ENCODE results near the gene SPATA21. TPM values are rescaled to one million over a fixed set of nuclear protein-coding genes. Genes with fewer than 3 reads are reported as not detected.

SPATA21 gene
- total RNA-seq, 1 donor from 2014 or later: not detected

DNA sequence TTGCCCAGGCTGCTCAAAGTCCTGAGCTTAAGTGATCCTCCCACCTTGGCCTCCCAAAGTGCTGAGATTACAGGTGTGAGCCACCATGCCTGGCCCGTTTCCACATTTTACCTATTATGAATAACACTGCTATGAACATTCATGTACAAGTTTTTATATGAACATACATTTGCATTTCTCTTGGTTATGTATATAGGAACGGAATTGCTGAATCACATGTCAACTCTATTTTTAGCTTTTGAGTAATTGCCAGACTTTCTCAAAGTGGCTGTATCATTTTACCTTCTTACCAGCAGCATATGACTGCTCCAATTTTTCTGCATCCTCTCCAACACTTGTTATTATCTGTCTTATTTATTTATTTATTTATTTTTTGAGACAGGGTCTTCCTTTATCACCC lies 2.7 kb downstream of the SPATA21 start:
- Mint-ChIP-seq H3K9me3 (ENCODE audit: low read depth) (no peaks in the 10 kb centered on the region), H3K4me3 (ENCODE audit: low read depth) (no peak overlapping the region), H3K4me1 (ENCODE audit: low read depth) (no peaks in the 10 kb centered on the region), H3K27ac (no peak overlapping the region), H3K27me3 (peaks cover 11% of the 10 kb centered on the region), H3K36me3 (ENCODE audit: insufficient read depth) (no peaks in the 10 kb centered on the region)
- no peak for TF ChIP-seq CTCF (IDR thresholded peaks at IDR 0.05; ENCODE audit: unreplicated experiment)
- DNase-seq (ENCODE audit: low spot score, unreplicated experiment): no peak

DNA sequence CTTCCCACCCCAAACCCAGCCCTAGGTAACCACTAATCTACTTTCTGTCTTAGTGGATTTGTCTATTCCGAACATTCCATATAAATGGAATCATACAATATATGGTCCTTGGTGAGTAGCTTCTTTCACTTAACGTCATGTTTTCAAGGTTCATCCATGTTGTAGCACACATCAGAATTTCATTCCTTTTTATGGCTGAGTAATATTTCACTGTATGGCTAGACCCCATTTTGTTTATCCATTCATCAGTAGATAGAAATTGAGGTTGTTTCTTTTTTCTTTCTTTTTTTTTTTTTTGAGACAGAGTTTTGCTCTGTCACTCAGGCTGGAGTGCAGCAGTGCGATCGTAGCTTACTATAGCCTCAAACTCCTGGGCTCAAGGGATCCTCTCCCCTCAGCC lies 3.2 kb downstream of the SPATA21 start:
- no peak for TF ChIP-seq CTCF (IDR thresholded peaks at IDR 0.05; ENCODE audit: unreplicated experiment)
- Mint-ChIP-seq H3K27ac (no peak overlapping the region), H3K4me3 (ENCODE audit: low read depth) (no peak overlapping the region), H3K9me3 (ENCODE audit: low read depth) (no peaks in the 10 kb centered on the region), H3K27me3 (peaks cover 11% of the 10 kb centered on the region), H3K36me3 (ENCODE audit: insufficient read depth) (no peaks in the 10 kb centered on the region), H3K4me1 (ENCODE audit: low read depth) (no peaks in the 10 kb centered on the region)
- DNase-seq (ENCODE audit: low spot score, unreplicated experiment): no peak

DNA sequence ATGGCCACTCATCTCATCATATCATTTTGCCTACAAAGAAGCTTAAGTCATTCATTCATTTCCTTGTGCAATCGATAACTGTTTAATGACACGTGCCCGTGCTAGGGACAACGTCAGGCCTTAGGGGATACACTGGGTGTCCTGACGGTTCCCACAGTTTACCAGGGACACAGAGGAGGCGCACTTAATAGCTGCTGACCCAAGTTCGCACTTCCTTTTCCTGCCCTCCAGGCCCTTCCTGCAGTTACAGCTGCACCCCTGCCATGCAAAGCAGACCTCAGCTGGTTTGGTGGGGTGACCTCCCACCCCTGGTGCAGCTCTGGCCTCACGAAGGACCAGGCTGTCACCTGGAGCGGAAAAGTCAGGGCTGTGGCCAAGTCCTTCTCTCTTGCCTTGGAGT lies 4.2 kb downstream of the SPATA21 start:
- TF ChIP-seq CTCF (IDR thresholded peaks at IDR 0.05; ENCODE audit: unreplicated experiment): no peak
- Mint-ChIP-seq H3K36me3 (ENCODE audit: insufficient read depth) (no peaks in the 10 kb centered on the region), H3K27me3 (peaks cover 11% of the 10 kb centered on the region), H3K9me3 (ENCODE audit: low read depth) (no peaks in the 10 kb centered on the region), H3K4me3 (ENCODE audit: low read depth) (no peak overlapping the region), H3K27ac (no peak overlapping the region), H3K4me1 (ENCODE audit: low read depth) (no peaks in the 10 kb centered on the region)
- DNase-seq (ENCODE audit: low spot score, unreplicated experiment): no peak

DNA sequence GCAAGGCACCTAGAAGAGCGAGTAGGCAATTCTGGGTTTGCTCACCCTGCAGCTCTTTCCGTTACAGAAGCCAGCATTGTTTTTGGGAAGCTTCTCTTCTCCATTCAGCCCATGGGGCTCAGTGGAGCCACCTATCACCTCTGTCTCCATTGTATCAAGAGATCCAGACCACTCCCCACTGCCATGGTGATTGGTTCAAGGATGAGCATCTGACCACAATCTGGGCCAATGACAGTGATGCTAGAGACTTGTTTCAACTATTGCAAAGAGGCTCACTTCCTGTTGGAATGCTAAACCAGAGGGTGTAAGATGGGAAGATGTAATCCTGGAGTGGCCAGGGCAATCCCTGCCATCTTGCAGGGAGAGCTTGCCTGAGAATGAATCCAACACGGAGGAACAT lies 6.6 kb downstream of the SPATA21 start:
- Mint-ChIP-seq H3K4me1 (ENCODE audit: low read depth) (no peaks in the 10 kb centered on the region), H3K27ac (no peak overlapping the region), H3K27me3 (peaks cover 11% of the 10 kb centered on the region), H3K4me3 (ENCODE audit: low read depth) (no peak overlapping the region), H3K36me3 (ENCODE audit: insufficient read depth) (no peaks in the 10 kb centered on the region), H3K9me3 (ENCODE audit: low read depth) (no peaks in the 10 kb centered on the region)
- DNase-seq (ENCODE audit: low spot score, unreplicated experiment): no peak
- TF ChIP-seq CTCF (IDR thresholded peaks at IDR 0.05; ENCODE audit: unreplicated experiment): no peak

GRCh38 chr1:16425125-16426025 lies 11.8 kb downstream of the SPATA21 start:
- H3K4me3 Mint-ChIP-seq (ENCODE audit: low read depth): no peak overlapping the region
- H3K27me3 Mint-ChIP-seq: peaks cover 8% of the 10 kb centered on the region
- H3K4me1 Mint-ChIP-seq (ENCODE audit: low read depth): no peaks in the 10 kb centered on the region
- H3K36me3 Mint-ChIP-seq (ENCODE audit: insufficient read depth): no peaks in the 10 kb centered on the region
- H3K27ac Mint-ChIP-seq: no peak overlapping the region
- no peak for DNase-seq (ENCODE audit: low spot score, unreplicated experiment)
- no peaks in the 10 kb centered on the region for H3K9me3 Mint-ChIP-seq (ENCODE audit: low read depth)
- TF ChIP-seq CTCF (IDR thresholded peaks at IDR 0.05; ENCODE audit: unreplicated experiment): no peak
